PC-3 (cell line): ENCODE results near the gene MUS81. TPM values are rescaled to one million over a fixed set of nuclear protein-coding genes. Genes with fewer than 3 reads are reported as not detected.

ENCODE experiments used
- ATAC-seq: fragments of 200-7000 bp; cut with Tn5 transposase; 2 replicates; pipeline ENCODE4 v1.9.1; 2020; ENCODE audit warnings: mild to moderate bottlenecking, moderate library complexity
- BruUV-seq: library from RNA; stranded (reverse); fragments of 400-500 nt; replicated peaks from 2 replicates; lab custom pipeline; 2021; lab: Mats Ljungman, UMichigan
- CTCF ChIA-PET: fragments of 300-600 bp; sonication (Branson Sonifier 250); formaldehyde crosslinking; loops from one replicate; lab custom pipeline; 2022; ENCODE audit warnings: antibody characterized with exemption; lab: Charles Lee
- POLR2A ChIA-PET: fragments of 300-600 bp; sonication (Branson Sonifier 250); formaldehyde crosslinking; loops from one replicate; lab custom pipeline; 2022; ENCODE audit warnings: antibody characterized with exemption; ENCODE audit not compliant: unreplicated experiment; lab: Charles Lee
- DNase-seq: peaks from one replicate; pipeline ENCODE4 v3.0.0-alpha.2; 2015
- H2AFZ ChIP-seq: fragments of 300-600 bp; sonication (generic); 2 replicates; pipeline ENCODE4 v1.6.0; 2016; ENCODE audit warnings: antibody characterized with exemption, low read length
- H3F3A ChIP-seq: fragments of 300-600 bp; sonication (generic); one replicate; pipeline ENCODE4 v1.6.0; 2017; ENCODE audit warnings: antibody characterized with exemption, low read length, control low read depth, mild to moderate bottlenecking; ENCODE audit not compliant: unreplicated experiment
- H3K27ac ChIP-seq: fragments of 300-600 bp; sonication (generic); 2 replicates; pipeline ENCODE4 v1.5.1; 2016; ENCODE audit warnings: mild to moderate bottlenecking, low read length
- H3K27me3 ChIP-seq: fragments of 300-600 bp; sonication (generic); 2 replicates; pipeline ENCODE4 v1.6.1; 2016; ENCODE audit warnings: low read length, mixed read lengths
- H3K36me3 ChIP-seq: fragments of 300-600 bp; sonication (generic); 2 replicates; pipeline ENCODE4 v1.6.1; 2016; ENCODE audit warnings: low read depth, mixed run types, low read length, mixed read lengths
- H3K4me1 ChIP-seq: fragments of 300-600 bp; sonication (generic); 2 replicates; pipeline ENCODE4 v1.5.1; 2016; ENCODE audit warnings: low read length; ENCODE audit not compliant: insufficient read depth
- H3K4me2 ChIP-seq: fragments of 300-600 bp; sonication (generic); 2 replicates; pipeline ENCODE4 v1.6.0; 2016; ENCODE audit warnings: low read length
- H3K4me3 ChIP-seq: fragments of 300-600 bp; sonication (generic); 2 replicates; pipeline ENCODE4 v1.5.1; 2016; ENCODE audit warnings: mild to moderate bottlenecking, low read length, mixed read lengths
- H3K79me2 ChIP-seq: fragments of 300-600 bp; sonication (generic); 2 replicates; pipeline ENCODE4 v1.6.1; 2017; ENCODE audit warnings: low read length, mixed read lengths
- H3K9ac ChIP-seq: fragments of 300-600 bp; sonication (generic); 2 replicates; pipeline ENCODE4 v1.6.0; 2016; ENCODE audit warnings: mild to moderate bottlenecking, low read length
- H3K9me2 ChIP-seq: fragments of 300-600 bp; sonication (generic); replicated peaks from 2 replicates; pipeline ENCODE4 v1.6.1; 2016; ENCODE audit warnings: mixed run types, low read length, mixed read lengths
- H3K9me3 ChIP-seq: fragments of 300-600 bp; sonication (generic); 2 replicates; pipeline ENCODE4 v1.6.1; 2016; ENCODE audit warnings: low read length, mixed read lengths
- H4K20me1 ChIP-seq: fragments of 300-600 bp; sonication (generic); 2 replicates; pipeline ENCODE4 v1.6.1; 2016; ENCODE audit warnings: low read length, mixed read lengths
- EZH2 ChIP-seq: fragments of 300-600 bp; sonication (generic); IDR thresholded peaks from one replicate; pipeline ENCODE4 v1.6.1; 2017; ENCODE audit warnings: antibody characterized with exemption, mild to moderate bottlenecking, low read length; ENCODE audit not compliant: unreplicated experiment
- EZH2phosphoT487 ChIP-seq: fragments of 300-600 bp; sonication (generic); IDR thresholded peaks from 2 replicates; pipeline ENCODE4 v1.6.1; 2018; ENCODE audit warnings: mild to moderate bottlenecking, antibody characterized with exemption, low read length, borderline replicate concordance
- intact Hi-C: fragments of 100-400 bp; cut with micrococcal nuclease; formaldehyde crosslinking; loops from 2 replicates; pipeline ENCODE4 v1.9.0; 2023
- total RNA-seq: library from RNA; depleted of rRNA; stranded (reverse); fragments of >200 nt; gene quantifications from 2 replicates; pipeline ENCODE4 v1.2.3, GENCODE V29; 2014
- TF ChIP-seq, protein P1 (sequence below): fragments of 300-600 bp; sonication (generic); conservative IDR thresholded peaks from 2 replicates; pipeline ENCODE4 v1.5.1; 2017; ENCODE audit warnings: antibody characterized with exemption, low read depth, mild to moderate bottlenecking, low read length

The MUS81 gene
- total RNA-seq, 1 experiment from 2014 or later, result 82.0 TPM

DNA sequence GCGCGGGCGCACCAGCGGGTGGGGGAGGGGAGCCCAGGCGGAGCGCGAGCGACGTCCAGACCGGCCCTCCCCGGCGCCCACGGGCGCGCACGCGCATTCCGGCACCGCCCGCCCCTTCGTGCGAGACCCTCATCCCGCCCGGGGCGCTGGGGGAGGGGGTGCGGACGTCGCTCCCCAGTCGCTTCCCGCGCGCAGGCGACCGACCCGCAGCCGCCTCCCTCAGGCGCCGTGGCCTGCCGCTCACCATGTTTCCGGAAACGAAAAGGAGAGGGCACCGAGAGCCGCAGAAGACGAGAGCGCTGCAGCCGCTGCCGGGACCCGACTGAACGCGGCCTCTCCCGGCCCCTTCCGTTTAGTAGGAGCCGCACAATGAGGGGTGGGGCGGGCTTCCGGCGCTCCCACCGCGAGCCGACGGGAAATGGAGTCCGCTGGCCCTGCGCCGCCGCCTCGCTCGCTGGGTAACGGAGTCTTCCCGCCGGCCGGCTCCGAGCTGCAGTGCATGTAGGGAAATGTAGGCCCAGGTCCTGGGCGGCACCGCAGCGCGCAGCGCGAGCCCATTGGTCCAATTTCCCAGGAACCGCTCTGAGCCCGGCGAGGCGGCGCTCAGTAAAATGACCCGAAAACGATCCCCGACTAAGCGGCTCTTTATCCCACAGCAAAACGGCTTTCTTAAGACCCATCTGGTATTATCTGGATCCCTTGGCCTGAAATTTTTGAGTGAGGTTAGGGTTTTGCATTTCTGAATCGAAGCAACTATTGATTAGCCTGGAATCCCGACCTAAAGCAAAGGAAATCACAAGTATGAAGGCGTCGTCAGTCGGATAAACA is 2.2 kb upstream of the MUS81 start, which contains the start of gene CFL1:
Gene CFL1, minus strand, starts transcription at position 328 of the 828 bp plus-strand sequence. Its CDS starts 81 bp downstream, at position 247.
- TF ChIP-seq, protein P1, sequence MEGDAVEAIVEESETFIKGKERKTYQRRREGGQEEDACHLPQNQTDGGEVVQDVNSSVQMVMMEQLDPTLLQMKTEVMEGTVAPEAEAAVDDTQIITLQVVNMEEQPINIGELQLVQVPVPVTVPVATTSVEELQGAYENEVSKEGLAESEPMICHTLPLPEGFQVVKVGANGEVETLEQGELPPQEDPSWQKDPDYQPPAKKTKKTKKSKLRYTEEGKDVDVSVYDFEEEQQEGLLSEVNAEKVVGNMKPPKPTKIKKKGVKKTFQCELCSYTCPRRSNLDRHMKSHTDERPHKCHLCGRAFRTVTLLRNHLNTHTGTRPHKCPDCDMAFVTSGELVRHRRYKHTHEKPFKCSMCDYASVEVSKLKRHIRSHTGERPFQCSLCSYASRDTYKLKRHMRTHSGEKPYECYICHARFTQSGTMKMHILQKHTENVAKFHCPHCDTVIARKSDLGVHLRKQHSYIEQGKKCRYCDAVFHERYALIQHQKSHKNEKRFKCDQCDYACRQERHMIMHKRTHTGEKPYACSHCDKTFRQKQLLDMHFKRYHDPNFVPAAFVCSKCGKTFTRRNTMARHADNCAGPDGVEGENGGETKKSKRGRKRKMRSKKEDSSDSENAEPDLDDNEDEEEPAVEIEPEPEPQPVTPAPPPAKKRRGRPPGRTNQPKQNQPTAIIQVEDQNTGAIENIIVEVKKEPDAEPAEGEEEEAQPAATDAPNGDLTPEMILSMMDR, result no peak
- TF ChIP-seq EZH2 (no peak), EZH2phosphoT487 (no peak)
- H3K4me1 ChIP-seq, result peaks cover 42% of the 10 kb centered on the region
- ChIA-PET POLR2A (interaction anchor here (0.5 to 1.4 kb wide), 8 partner anchors 9 to 1518 kb away, joined by 3 to 6 read pairs (median 4); partner anchors contain the start of genes CCDC85B, CCDC88B and RELA), CTCF (interaction anchor here (0.5 to 2.6 kb wide), 2 partner anchors 31 to 143 kb away, joined by 3 to 26 read pairs; partner anchors contain the start of gene FIBP)
- ATAC-seq (peak; percentile 57), DNase-seq (peak; percentile 99)
- H3K4me3 ChIP-seq, result peak within 1 kb of the TSS; percentile 79
- H3K27ac ChIP-seq, result peak within 1 kb of the TSS; percentile 74
- no peaks in the 10 kb centered on the region for H3K9me3 ChIP-seq
- intact Hi-C loops, result loop anchor here (2.0 kb wide), 1 partner anchor 31 kb away; the partner anchor contains the start of gene FIBP
- H3K79me2 ChIP-seq, result peaks cover 68% of the 10 kb centered on the region
- peak within 1 kb of the TSS; percentile 90 for H3K9ac ChIP-seq
- no peaks in the 10 kb centered on the region for H3K27me3 ChIP-seq
- H2AFZ ChIP-seq, result peak within 1 kb of the TSS; percentile 93
- peaks cover 45% of the 10 kb centered on the region for H4K20me1 ChIP-seq
- peak within 1 kb of the TSS; percentile 98 for H3K4me2 ChIP-seq
- BruUV-seq, result no TSS peak
- H3K36me3 ChIP-seq, result peaks cover 37% of the 10 kb centered on the region
- no peaks in the 10 kb centered on the region for H3K9me2 ChIP-seq
- peaks cover 11% of the 10 kb centered on the region for H3F3A ChIP-seq

DNA sequence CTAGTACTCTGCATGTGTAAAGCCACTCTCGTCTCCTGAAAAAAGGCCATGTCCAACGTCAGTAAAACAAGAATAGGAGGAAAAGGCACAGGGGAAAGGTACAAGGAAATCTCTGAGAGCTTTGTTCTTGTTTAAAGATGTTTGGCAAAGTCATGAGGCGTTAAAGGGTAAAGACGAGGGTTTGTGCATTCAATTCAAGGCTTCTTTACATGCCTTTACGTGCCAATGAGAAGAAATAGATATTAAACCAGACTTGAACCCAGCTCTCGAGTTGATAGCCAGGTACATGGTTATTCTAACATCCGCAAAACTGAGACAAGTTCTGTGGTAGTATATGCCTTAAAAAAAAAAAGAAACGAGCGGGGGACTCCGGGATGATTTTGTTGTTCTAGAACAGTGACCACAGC is 1.5 kb upstream of the MUS81 start:
- H4K20me1 ChIP-seq, result peaks cover 39% of the 10 kb centered on the region

More for the DNA sequence above, 1.5 kb upstream of the MUS81 start:
- Histone ChIP-seq H2AFZ (peak overlapping the region; percentile 93), H3F3A (peaks cover 11% of the 10 kb centered on the region), H3K36me3 (peaks cover 31% of the 10 kb centered on the region), H3K4me3 (peak overlapping the region; percentile 79), H3K4me2 (peak overlapping the region; percentile 98), H3K4me1 (peaks cover 42% of the 10 kb centered on the region), H3K9me2 (no peaks in the 10 kb centered on the region), H3K9ac (peak overlapping the region; percentile 90), H3K79me2 (peaks cover 68% of the 10 kb centered on the region), H3K27me3 (no peaks in the 10 kb centered on the region), H3K9me3 (no peaks in the 10 kb centered on the region), H3K27ac (peak overlapping the region; percentile 74)
- DNase-seq (peak; percentile 29), ATAC-seq (no peak)
- BruUV-seq, result TSS peak; percentile 25
- intact Hi-C loops, result loop anchor here (1.0 to 2.0 kb wide), 2 partner anchors 30 to 243 kb away; partner anchors contain the start of genes FIBP and PCNX3
- POLR2A ChIA-PET, result interaction anchor here (0.5 to 1.8 kb wide), 9 partner anchors 9 to 1519 kb away, joined by 3 to 23 read pairs (median 5); partner anchors contain the start of genes CCDC85B, CCDC88B, FIBP and RELA
- TF ChIP-seq EZH2phosphoT487 (no peak), EZH2 (no peak)
- TF ChIP-seq, protein P1, result no peak
- CTCF ChIA-PET, result interaction anchor here (0.5 to 2.6 kb wide), 5 partner anchors 30 to 147 kb away, joined by 3 to 26 read pairs (median 8); partner anchors contain the start of genes CCDC85B and FIBP
